ENCODE measurements around the gene DENND1A.
A peak's percentile ranks its signal among the peaks of the same experiment; 100 is the strongest.
"Not testable (repeated sequence)": the region's sequence is repeated elsewhere in the genome, so short reads cannot be mapped to it uniquely, and the experiment has no call there.

The DENND1A gene, protein sequence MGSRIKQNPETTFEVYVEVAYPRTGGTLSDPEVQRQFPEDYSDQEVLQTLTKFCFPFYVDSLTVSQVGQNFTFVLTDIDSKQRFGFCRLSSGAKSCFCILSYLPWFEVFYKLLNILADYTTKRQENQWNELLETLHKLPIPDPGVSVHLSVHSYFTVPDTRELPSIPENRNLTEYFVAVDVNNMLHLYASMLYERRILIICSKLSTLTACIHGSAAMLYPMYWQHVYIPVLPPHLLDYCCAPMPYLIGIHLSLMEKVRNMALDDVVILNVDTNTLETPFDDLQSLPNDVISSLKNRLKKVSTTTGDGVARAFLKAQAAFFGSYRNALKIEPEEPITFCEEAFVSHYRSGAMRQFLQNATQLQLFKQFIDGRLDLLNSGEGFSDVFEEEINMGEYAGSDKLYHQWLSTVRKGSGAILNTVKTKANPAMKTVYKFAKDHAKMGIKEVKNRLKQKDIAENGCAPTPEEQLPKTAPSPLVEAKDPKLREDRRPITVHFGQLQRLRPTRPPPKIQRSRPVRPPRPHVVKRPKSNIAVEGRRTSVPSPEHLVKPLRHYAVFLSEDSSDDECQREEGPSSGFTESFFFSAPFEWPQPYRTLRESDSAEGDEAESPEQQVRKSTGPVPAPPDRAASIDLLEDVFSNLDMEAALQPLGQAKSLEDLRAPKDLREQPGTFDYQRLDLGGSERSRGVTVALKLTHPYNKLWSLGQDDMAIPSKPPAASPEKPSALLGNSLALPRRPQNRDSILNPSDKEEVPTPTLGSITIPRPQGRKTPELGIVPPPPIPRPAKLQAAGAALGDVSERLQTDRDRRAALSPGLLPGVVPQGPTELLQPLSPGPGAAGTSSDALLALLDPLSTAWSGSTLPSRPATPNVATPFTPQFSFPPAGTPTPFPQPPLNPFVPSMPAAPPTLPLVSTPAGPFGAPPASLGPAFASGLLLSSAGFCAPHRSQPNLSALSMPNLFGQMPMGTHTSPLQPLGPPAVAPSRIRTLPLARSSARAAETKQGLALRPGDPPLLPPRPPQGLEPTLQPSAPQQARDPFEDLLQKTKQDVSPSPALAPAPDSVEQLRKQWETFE

DNA sequence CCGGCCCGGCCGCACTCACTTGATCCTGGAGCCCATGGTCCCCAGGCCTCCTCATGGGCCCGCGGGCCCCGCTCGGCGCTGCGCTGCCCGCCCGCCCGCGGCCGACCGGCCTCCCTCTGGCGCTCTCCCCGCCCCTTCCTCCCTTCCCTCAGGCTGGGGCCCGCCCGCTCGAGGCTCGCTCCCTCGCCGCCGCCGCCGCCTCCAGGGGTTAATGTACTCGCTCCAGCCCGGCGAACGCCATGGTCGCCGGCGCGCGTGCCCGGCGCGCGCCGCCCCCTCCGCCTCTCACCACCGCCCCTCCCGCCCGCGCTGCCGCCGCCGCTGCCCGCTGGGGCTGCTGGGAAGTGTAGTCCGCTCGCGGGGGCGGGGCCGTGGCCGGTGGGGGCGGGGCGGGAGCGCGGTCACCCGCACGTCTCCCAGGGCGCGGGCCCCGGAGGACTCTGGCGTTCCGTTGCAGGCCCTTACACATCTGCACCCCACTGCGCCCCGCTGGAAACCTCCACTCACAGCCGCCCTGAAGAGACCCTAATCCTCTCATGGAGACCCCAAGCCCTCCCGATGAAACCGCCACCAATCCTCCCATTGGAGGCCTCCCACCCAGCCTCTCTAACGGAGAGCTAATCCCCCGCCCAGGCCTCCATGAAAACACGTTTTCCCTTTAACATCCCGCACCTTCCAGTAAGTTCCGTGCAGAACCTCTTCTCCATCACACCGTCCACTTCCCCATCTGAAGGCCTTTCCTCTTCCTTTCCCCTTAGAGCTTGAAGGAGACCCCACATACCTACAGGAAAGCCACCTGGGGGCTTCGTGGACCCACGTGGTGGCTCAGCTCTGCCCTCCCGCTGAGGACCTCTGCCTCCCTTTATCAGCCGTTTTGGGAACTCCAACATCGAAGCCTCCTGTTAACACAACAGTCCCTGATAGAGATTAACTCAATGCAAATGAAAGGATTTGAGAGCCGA lies at the start of gene DENND1A:
Gene DENND1A, minus strand, starts transcription at position 257 of the 962 bp plus-strand sequence. Its CDS starts 221 bp downstream, at position 36.
- DNase-seq (ENCODE audit: low read depth, low spot score) = peak; percentile 89

DNA sequence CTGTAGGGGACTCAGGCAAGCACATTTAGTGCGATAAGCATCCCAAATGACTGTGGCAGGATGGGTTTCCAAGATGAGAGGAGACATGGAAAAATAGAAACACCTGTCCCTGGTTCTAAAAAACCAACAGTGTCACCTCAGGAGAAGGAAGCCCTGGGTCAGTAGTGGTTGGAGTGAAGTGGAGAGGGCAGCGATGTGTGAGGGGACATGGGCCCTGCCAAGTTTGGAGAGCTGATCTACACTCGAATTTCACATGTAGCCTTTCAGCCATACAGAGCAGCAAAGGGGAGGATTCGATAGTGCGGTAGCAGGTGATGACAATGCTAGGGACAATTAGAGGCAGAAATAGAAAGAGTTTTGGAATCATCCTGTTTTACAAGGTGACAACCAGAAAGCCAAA lies 49.1 kb upstream of the DENND1A start:
- DNase-seq (ENCODE audit: low read depth, low spot score) = no peak

- not testable (repeated sequence) for DNase-seq (ENCODE audit: low read depth, low spot score)
Measured at GRCh38 chr9:123976579-123976978, 46.7 kb upstream of the DENND1A start.

- no peak for DNase-seq (ENCODE audit: low read depth, low spot score)
Measured at GRCh38 chr9:123975871-123976270, 45.9 kb upstream of the DENND1A start.

DNA sequence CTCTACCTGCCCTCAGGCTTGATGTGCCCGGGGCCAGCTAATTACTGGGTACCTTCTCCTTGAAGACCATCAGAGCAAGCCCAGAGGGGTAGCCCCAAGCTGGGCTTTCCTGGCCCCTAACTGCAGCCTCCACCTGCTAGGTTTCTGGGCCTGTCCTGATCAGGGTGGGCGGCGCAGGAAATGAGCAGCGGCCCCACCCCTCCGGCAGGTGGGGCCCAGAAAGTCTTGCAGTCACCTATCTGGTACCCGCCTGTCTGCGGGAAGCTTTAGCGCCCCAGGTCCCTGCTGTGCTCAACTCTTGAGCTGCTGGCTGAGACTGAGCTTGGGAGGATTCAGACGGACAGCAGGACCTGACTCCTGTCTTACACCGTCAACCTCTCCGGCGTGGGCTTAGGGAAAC lies 44.5 kb upstream of the DENND1A start:
- DNase-seq (ENCODE audit: low read depth, low spot score) = no peak

- DNase-seq (ENCODE audit: low read depth, low spot score) = no peak
Measured at GRCh38 chr9:123973590-123974223, 43.8 kb upstream of the DENND1A start.

DNA sequence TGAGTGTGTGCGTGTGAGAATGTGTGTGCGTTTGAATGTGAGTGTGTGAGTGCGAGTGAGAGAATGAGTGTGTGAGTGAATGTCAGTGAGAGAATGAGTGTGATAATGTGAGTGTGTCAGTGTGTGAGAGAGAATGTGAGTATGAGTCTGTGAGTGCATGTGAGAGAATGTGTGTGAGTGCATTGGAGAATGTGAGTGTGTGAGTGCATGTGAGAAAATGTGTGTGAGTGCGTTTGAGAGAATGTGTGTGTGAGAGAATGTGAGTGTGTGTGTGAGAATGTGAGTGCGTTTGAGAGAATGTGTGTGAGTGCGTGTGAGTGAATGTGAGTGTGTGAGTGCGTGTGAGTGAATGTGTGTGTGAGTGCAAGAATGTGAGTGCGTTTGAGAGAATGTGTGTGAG lies 42.7 kb upstream of the DENND1A start:
- no peak for DNase-seq (ENCODE audit: low read depth, low spot score)

GRCh38 chr9:123967323-123967722 lies 37.4 kb upstream of the DENND1A start:
- no peak for DNase-seq (ENCODE audit: low read depth, low spot score)

GRCh38 chr9:123965801-123966686 lies 36.1 kb upstream of the DENND1A start:
- no peak for DNase-seq (ENCODE audit: low read depth, low spot score)

DNA sequence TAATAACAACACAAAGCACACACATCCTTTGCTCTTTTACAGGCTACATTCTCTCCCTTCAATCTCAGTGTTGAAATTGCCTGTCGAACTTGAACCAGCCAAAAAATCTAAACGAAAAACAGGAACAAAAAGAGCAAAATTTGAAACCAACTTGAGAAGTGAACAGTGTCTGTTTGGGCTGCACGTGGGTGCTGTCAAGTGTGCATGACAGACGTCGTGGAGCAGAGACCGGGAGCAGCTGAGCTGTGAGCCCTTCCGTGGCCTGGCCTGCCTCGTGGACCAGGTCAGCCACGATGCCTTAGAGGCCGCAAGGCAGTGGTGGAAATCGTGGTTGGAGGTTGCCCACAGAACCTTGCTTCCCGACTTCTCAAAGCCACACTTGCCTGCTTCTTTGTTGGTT lies 34.8 kb upstream of the DENND1A start:
- DNase-seq (ENCODE audit: low read depth, low spot score) = no peak

DNA sequence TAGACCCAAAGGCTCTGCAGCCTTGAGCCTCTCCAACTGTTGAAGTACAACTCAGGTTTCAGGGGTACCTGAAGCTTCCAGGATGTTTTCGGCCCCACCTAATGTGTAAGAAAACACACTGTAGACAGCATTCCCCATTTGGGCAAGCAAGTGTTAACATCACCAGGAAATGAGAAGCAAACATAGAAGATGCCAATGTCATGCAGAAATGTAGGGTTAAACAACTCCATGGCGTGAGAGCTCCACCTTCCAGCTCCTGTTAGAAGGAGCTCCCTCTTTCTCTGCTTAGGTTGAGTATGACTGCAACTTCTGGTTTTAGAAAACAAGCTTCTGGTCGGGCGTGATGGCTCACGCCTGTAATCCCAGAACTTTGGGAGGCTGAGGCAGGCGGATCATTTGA lies 31.0 kb upstream of the DENND1A start:
- DNase-seq (ENCODE audit: low read depth, low spot score) = no peak

DNA sequence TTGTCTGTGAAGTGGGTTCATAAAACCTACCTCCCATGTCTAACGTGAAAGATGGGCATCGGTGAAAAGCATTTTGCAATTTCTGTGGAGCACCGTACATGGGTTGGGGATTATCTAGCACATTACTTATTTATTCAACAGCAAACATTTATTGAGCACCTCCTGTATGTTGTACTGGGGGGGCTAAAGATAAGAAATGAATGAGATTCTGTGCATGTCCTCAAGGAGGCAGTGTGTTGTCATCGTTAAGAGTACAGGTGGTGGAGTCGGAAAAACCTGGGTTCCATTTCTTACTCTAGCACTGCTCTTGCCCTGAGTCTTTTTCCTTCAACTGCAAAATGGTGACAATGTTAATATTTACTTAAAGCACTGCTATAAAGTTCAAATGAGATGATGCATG lies 30.4 kb upstream of the DENND1A start:
- DNase-seq (ENCODE audit: low read depth, low spot score) = no peak

DNA sequence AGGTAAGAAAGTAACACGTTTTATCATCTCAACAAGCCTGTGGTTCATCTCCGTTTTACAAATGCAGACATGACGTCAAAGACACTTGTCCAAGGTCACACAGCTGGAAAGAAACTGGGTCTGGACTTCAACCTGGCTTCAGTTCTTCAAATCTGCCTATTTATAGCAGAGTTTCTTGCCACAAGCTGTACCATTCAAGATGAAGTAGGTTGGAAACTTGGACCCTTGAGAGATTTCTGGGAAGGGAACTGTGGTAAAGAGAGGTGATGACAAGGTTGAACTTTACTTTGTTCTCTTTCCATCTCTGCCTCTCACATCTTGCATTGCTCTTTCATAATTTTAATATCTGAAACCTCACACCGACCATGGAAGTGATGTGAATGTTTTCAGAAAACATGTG lies 29.9 kb upstream of the DENND1A start:
- DNase-seq (ENCODE audit: low read depth, low spot score) = no peak

DNA sequence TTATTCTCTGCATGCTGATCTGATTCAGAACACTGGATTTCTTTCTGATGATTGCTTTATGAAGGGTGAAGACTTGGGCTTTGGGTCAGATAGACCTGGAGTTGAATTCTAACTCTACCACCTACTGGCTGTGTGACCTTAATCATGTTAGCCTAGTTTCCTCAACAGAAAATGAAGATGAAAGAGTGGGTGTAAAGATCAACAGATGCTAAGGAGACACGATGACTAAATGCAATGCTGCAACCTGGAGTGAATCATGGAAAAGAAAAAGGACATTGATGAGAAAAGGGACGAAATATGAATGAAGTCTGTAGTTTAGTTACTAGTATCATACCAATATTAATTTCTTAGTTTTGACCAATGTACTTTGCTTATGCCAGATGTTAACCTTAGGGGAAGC lies 27.8 kb upstream of the DENND1A start:
- DNase-seq (ENCODE audit: low read depth, low spot score) = no peak

GRCh38 chr9:123957168-123957721 lies 27.3 kb upstream of the DENND1A start:
- no peak for DNase-seq (ENCODE audit: low read depth, low spot score)

DNA sequence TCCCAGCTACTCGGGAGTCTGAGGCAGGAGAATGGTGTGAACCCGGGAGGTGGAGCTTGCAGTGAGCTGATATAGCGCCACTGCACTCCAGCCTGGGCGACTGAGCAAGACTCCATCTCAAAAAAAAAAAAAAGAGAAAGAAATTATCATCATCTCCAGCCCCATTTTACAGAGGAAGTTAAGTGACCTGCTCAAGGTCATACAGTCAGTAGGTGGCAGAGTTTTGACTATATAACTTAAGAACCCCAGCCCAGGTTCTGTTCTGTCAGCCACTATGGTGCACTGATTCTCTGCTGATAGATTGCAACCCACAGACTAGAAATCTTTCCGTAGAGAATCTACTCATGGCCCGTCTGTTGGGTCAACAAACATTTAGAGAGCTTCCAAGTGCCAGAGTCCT lies 25.7 kb upstream of the DENND1A start:
- no peak for DNase-seq (ENCODE audit: low read depth, low spot score)

DNA sequence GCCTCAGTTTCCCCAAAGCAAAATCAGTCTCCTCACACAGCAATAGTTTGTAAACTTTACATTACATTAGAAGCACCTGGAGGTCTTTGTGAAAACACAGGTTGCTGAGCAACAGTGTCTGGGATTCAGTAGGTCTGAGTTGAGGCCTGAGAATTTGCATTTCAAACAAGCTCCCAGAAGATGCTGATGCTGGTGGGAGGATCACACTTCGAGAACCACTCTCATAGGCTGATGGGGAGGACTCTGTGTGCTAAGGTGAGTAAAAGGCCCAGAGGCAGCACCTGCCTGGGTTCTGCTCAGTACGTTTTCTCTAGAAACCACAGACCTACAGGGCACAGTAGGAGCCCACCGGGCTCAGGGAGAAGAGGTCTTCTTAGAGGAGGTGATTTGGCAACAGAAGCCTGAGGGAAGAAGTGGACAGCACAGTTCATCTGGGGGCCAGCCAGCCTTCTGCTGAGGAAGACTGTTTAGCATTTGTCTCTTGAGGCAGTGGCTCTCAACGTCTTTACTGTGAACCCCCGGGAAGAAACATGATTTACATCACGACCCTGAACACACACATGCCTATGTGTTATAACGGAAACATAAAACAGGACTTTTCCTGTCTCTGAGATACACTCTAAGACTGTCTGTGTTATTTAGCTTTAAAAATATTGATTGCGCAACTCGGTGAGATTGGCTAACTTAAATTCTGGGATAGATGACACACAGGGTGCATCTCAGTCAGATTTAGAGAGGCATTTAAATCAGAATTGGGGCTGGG lies 24.8 kb upstream of the DENND1A start:
- no peak for DNase-seq (ENCODE audit: low read depth, low spot score)

DNA sequence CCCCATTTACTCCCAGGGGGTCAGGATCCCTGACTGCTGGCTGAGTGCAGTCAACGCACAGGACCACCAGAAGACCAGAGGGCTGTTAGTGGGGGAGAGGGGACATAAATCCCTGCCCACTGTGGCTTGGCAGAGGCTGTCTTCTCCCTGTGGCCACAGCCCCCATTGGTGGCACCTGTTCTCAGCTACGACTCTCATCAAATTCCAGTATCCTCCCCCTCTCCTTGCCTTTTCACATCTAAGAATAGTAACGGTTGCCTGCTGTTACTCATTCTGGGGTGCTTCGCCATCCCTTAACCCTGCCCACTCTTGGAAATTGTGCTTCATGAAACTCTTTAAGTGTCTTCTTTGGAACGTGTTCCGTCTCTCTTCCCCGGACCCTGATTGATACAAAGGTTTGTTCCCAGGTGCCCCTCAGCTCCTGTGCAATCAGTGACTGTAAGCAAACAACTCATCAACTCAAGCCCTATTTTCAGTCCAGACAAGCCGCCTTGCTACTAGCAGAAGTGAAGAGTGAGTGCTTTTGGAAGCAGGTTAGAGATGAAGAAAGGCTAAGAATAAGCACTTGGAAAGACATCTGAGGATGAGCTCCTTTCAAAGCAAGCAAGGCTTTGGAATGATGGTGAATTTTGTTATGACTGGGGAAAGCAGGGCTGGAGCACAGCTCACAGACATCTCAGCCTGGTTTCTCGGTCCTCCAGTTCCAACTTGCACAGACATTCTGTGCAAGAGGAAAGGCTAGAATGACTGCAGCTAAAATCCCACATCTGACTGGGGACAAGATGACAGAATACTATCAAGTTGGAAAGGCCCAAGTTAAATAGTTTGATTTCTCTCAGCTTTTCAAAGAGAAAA lies 22.9 kb upstream of the DENND1A start:
- no peak for DNase-seq (ENCODE audit: low read depth, low spot score)
